Measurements from ENCODE around the gene ABTB2. TPM values are rescaled to one million over a fixed set of nuclear protein-coding genes. Genes with fewer than 3 reads are reported as not detected.

The ABTB2 gene
- total RNA-seq, 1 donor from 2014 or later, result 0.89 TPM

GRCh38 chr11:34218067-34218466 lies 139.7 kb downstream of the ABTB2 start:
- H3K36me3 Mint-ChIP-seq (ENCODE audit: unreplicated experiment), result no peaks in the 10 kb centered on the region
- H3K4me1 Mint-ChIP-seq (ENCODE audit: unreplicated experiment), result peaks cover 7% of the 10 kb centered on the region
- H3K27ac Mint-ChIP-seq (ENCODE audit: unreplicated experiment), result no peak overlapping the region
- DNase-seq (ENCODE audit: extremely low spot score, unreplicated experiment), result no peak
- no peak overlapping the region for H3K4me3 Mint-ChIP-seq (ENCODE audit: unreplicated experiment)
- TF ChIP-seq CTCF (IDR thresholded peaks at IDR 0.05), result no peak
- no peaks in the 10 kb centered on the region for H3K9me3 Mint-ChIP-seq (ENCODE audit: unreplicated experiment)
- peaks cover 15% of the 10 kb centered on the region for H3K27me3 Mint-ChIP-seq (ENCODE audit: unreplicated experiment)

- Mint-ChIP-seq H3K27me3 (ENCODE audit: unreplicated experiment) (peaks cover 11% of the 10 kb centered on the region), H3K9me3 (ENCODE audit: unreplicated experiment) (no peaks in the 10 kb centered on the region), H3K4me1 (ENCODE audit: unreplicated experiment) (peaks cover 7% of the 10 kb centered on the region), H3K4me3 (ENCODE audit: unreplicated experiment) (no peak overlapping the region), H3K27ac (ENCODE audit: unreplicated experiment) (no peak overlapping the region), H3K36me3 (ENCODE audit: unreplicated experiment) (no peaks in the 10 kb centered on the region)
- no peak for TF ChIP-seq CTCF (IDR thresholded peaks at IDR 0.05)
- DNase-seq (ENCODE audit: extremely low spot score, unreplicated experiment), result no peak
Measured at GRCh38 chr11:34216706-34217105, 141.1 kb downstream of the ABTB2 start.

- no peak for DNase-seq (ENCODE audit: extremely low spot score, unreplicated experiment)
- Mint-ChIP-seq H3K9me3 (ENCODE audit: unreplicated experiment) (no peaks in the 10 kb centered on the region), H3K4me1 (ENCODE audit: unreplicated experiment) (peaks cover 7% of the 10 kb centered on the region), H3K36me3 (ENCODE audit: unreplicated experiment) (no peaks in the 10 kb centered on the region), H3K27ac (ENCODE audit: unreplicated experiment) (no peak overlapping the region), H3K27me3 (ENCODE audit: unreplicated experiment) (peaks cover 11% of the 10 kb centered on the region), H3K4me3 (ENCODE audit: unreplicated experiment) (no peak overlapping the region)
- no peak for TF ChIP-seq CTCF (IDR thresholded peaks at IDR 0.05)
Measured at GRCh38 chr11:34215806-34216453, 141.9 kb downstream of the ABTB2 start.

GRCh38 chr11:34214961-34215805 lies 142.6 kb downstream of the ABTB2 start:
- Mint-ChIP-seq H3K27ac (ENCODE audit: unreplicated experiment) (no peak overlapping the region), H3K27me3 (ENCODE audit: unreplicated experiment) (peaks cover 11% of the 10 kb centered on the region), H3K9me3 (ENCODE audit: unreplicated experiment) (no peaks in the 10 kb centered on the region), H3K36me3 (ENCODE audit: unreplicated experiment) (no peaks in the 10 kb centered on the region), H3K4me1 (ENCODE audit: unreplicated experiment) (peaks cover 7% of the 10 kb centered on the region), H3K4me3 (ENCODE audit: unreplicated experiment) (no peak overlapping the region)
- DNase-seq (ENCODE audit: extremely low spot score, unreplicated experiment), result no peak
- no peak for TF ChIP-seq CTCF (IDR thresholded peaks at IDR 0.05)

- peaks cover 5% of the 10 kb centered on the region for H3K27me3 Mint-ChIP-seq (ENCODE audit: unreplicated experiment)
- peaks cover 7% of the 10 kb centered on the region for H3K4me1 Mint-ChIP-seq (ENCODE audit: unreplicated experiment)
- H3K27ac Mint-ChIP-seq (ENCODE audit: unreplicated experiment), result no peak overlapping the region
- H3K4me3 Mint-ChIP-seq (ENCODE audit: unreplicated experiment), result no peak overlapping the region
- DNase-seq (ENCODE audit: extremely low spot score, unreplicated experiment), result no peak
- no peaks in the 10 kb centered on the region for H3K9me3 Mint-ChIP-seq (ENCODE audit: unreplicated experiment)
- no peaks in the 10 kb centered on the region for H3K36me3 Mint-ChIP-seq (ENCODE audit: unreplicated experiment)
- TF ChIP-seq CTCF (IDR thresholded peaks at IDR 0.05), result no peak
Measured at GRCh38 chr11:34213366-34213765, 144.4 kb downstream of the ABTB2 start.
